CD14-positive monocyte (primary cell): Measurements from ENCODE around the gene CUL4A. TPM values are rescaled to one million over a fixed set of nuclear protein-coding genes. Genes with fewer than 3 reads are reported as not detected.
"Not testable (repeated sequence)": the region's sequence is repeated elsewhere in the genome, so short reads cannot be mapped to it uniquely, and the experiment has no call there.

ENCODE experiments used
- DNase-seq, 3 donors: peaks; one replicate each; pipeline ENCODE4 v3.0.0-alpha.2; 2011 to 2022
- H2AFZ ChIP-seq: 2 replicates; pipeline ENCODE4 v1.6.0; 2012; ENCODE audit warnings: mild to moderate bottlenecking, low read depth, low read length, inconsistent platforms; ENCODE audit not compliant: insufficient read depth, poor library complexity, severe bottlenecking
- H3K27ac ChIP-seq, 2 donors: 1 replicate in 1 of 2; 2 replicates in 1 of 2; pipeline ENCODE4 v1.5.1; 2012 to 2013; ENCODE audit warnings: low read length in 2 of 2, control low read depth in 1 of 2, inconsistent platforms in 1 of 2, low read depth in 1 of 2, mild to moderate bottlenecking in 1 of 2
- H3K27me3 ChIP-seq, 2 donors: one replicate each; pipeline versions ENCODE4 v1.6.0 to v1.6.1; 2011 to 2013; ENCODE audit warnings: low read length in 2 of 2; ENCODE audit not compliant: control insufficient read depth in 2 of 2, insufficient read depth in 2 of 2
- H3K36me3 ChIP-seq, 2 donors: replicated peaks in 1 of 2; 1 replicate in 1 of 2; 2 replicates in 1 of 2; pipeline versions ENCODE4 v1.5.1 to v1.6.1; 2012 to 2013; ENCODE audit warnings: low read length in 2 of 2, control low read depth in 1 of 2, inconsistent platforms in 1 of 2, mild to moderate bottlenecking in 1 of 2; ENCODE audit not compliant: insufficient read depth in 2 of 2, control insufficient read depth in 1 of 2
- H3K4me1 ChIP-seq, 2 donors: 1 replicate in 1 of 2; 2 replicates in 1 of 2; pipeline versions ENCODE4 v1.5.1 to v1.6.1; 2012 to 2013; ENCODE audit warnings: low read length in 2 of 2, control low read depth in 1 of 2, inconsistent platforms in 1 of 2, mild to moderate bottlenecking in 1 of 2, moderate library complexity in 1 of 2; ENCODE audit not compliant: insufficient read depth in 2 of 2, control insufficient read depth in 1 of 2
- H3K4me2 ChIP-seq: replicated peaks from 2 replicates; pipeline ENCODE3; 2012; ENCODE audit warnings: low read length, moderate library complexity, mild to moderate bottlenecking; ENCODE audit not compliant: poor library complexity, severe bottlenecking; ENCODE audit errors: extremely low read depth
- H3K4me3 ChIP-seq, 3 experiments: fragments of 200-600 bp in 1 of 3; sonication (generic) in 1 of 3; replicated peaks in 1 of 3; 1 replicate in 2 of 3; 2 replicates in 1 of 3; pipeline ENCODE4 v1.5.1; 2011 to 2013; ENCODE audit warnings: low read length in 3 of 3, mild to moderate bottlenecking in 3 of 3, control low read depth in 2 of 3, low read depth in 2 of 3, inconsistent platforms in 1 of 3, moderate library complexity in 1 of 3
- H3K79me2 ChIP-seq: 2 replicates; pipeline ENCODE4 v1.6.0; 2012; ENCODE audit warnings: mild to moderate bottlenecking, control low read depth, inconsistent platforms, low read length, moderate library complexity; ENCODE audit not compliant: insufficient read depth
- H3K9ac ChIP-seq: 2 replicates; pipeline ENCODE4 v1.6.0; 2017; ENCODE audit warnings: low read length, mild to moderate bottlenecking; ENCODE audit not compliant: insufficient read depth, poor library complexity, severe bottlenecking
- H3K9me3 ChIP-seq, 2 donors: replicated peaks in 1 of 2; 1 replicate in 1 of 2; 2 replicates in 1 of 2; pipeline versions ENCODE4 v1.5.1 to v1.6.1; 2012 to 2013; ENCODE audit warnings: low read length in 2 of 2, control low read depth in 1 of 2; ENCODE audit not compliant: control insufficient read depth in 1 of 2, insufficient read depth in 1 of 2
- H4K20me1 ChIP-seq: 2 replicates; pipeline ENCODE4 v1.6.0; 2012; ENCODE audit warnings: mild to moderate bottlenecking, low read length, control low read depth, moderate library complexity; ENCODE audit not compliant: insufficient read depth
- H3K27ac Mint-ChIP-seq, 7 donors: one replicate each; pipeline ENCODE4 v1.8.0; 2020; ENCODE audit warnings: mild to moderate bottlenecking in 7 of 7, mixed read lengths in 7 of 7, moderate library complexity in 6 of 7, inconsistent platforms in 2 of 7
- H3K27me3 Mint-ChIP-seq, 3 donors: one replicate each; pipeline ENCODE4 v1.8.0; 2021 to 2022; ENCODE audit warnings: low read depth in 3 of 3, mild to moderate bottlenecking in 3 of 3, mixed read lengths in 3 of 3, moderate library complexity in 3 of 3, inconsistent platforms in 1 of 3
- H3K36me3 Mint-ChIP-seq, 2 donors: one replicate each; pipeline ENCODE4 v1.8.0; 2020; ENCODE audit warnings: mixed read lengths in 2 of 2, inconsistent platforms in 1 of 2, mild to moderate bottlenecking in 1 of 2
- H3K4me1 Mint-ChIP-seq: one replicate; pipeline ENCODE4 v1.8.0; 2020; ENCODE audit warnings: mild to moderate bottlenecking, mixed read lengths
- H3K4me3 Mint-ChIP-seq, 2 donors: one replicate each; pipeline ENCODE4 v1.8.0; 2020; ENCODE audit warnings: mild to moderate bottlenecking in 2 of 2, mixed read lengths in 2 of 2, moderate library complexity in 1 of 2
- H3K9me3 Mint-ChIP-seq, 7 donors: one replicate each; pipeline ENCODE4 v1.8.0; 2020 to 2022; ENCODE audit warnings: mixed read lengths in 7 of 7, mild to moderate bottlenecking in 6 of 7, moderate library complexity in 6 of 7, inconsistent platforms in 2 of 7
- WGBS: methylation state at CpG from one replicate; pipeline ENCODE4 v1.1.5; 2013; ENCODE audit warnings: missing lambda C conversion rate; ENCODE audit not compliant: insufficient coverage; 5-methylcytosine and 5-hydroxymethylcytosine counted together
- intact Hi-C, 2 donors: fragments of 100-400 bp; cut with micrococcal nuclease; formaldehyde crosslinking; loops; one replicate each; pipeline versions ENCODE4 v1.15.0 to v1.15.1; 2023
- polyA plus RNA-seq, 3 donors: library from polyadenylated mRNA; depleted of rRNA in 1 of 3; unstranded in 2 of 3; stranded (reverse) in 1 of 3; fragments of 300-500 nt in 2 of 3; fragments of >200 nt in 1 of 3; fragmentation: Illumina TruSeq in 2 of 3; gene quantifications; 1 replicate in 2 of 3; 2 replicates in 1 of 3; pipeline ENCODE4 v1.2.3, GENCODE V29; 2012 to 2021
- TF ChIP-seq, protein P1 (sequence below): fragments of 200-600 bp; IDR thresholded peaks from one replicate; pipeline ENCODE4 v1.8.0; 2022; ENCODE audit warnings: antibody characterized with exemption, mild to moderate bottlenecking

CUL4A gene
- polyA plus RNA-seq, 3 donors: 32.0 to 53.9 (median 33.7) TPM

DNA sequence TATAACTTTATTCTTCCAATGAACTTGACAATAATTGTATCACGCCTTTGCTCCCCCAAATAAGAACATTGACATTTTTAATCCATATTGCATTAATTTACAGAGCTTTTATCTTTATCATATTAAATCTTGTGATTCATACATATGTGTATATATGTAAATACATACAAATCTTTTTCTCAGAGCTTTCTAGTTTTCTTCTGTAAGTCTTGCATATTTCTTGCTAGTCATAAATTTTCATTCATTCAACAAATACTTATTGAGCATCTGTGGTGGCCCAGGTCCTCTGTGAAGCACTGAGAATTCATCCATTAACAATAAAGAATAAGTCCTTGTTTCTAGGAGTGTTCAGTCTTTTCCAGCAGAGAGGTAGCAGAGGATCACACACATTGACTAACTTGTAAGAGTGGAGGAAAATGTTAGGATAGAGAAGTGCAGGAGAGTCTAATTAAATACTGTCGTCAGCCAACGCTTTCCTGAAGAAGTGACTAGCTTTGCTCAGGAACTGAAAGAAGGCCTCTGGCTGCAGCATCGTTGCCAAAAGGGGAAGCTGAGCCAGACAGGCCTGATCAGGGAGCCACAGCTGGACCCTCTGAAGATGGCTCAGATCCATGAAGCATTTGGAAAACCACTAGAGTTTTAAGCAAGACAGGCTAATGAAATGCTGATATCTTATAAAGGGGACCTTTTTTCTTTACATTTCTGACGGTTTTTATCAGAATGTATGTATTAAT is 49.1 kb downstream of the CUL4A start:
- Mint-ChIP-seq H3K36me3 (peaks cover 81 to 91% of the 10 kb centered on the region in 2 donors), H3K4me1 (no peaks in the 10 kb centered on the region), H3K27ac (peak overlapping the region in 3 of 7 donors; percentile 2 to 62 (median 54)), H3K9me3 (peaks cover 5 to 12% (median 9%) of the 10 kb centered on the region in 7 donors), H3K4me3 (no peak overlapping the region), H3K27me3 (no peaks in the 10 kb centered on the region)
- H3K9ac ChIP-seq: no peak overlapping the region
- no peaks in the 10 kb centered on the region for H3K4me1 ChIP-seq
- intact Hi-C loops: no loop called here
- TF ChIP-seq, protein P1, sequence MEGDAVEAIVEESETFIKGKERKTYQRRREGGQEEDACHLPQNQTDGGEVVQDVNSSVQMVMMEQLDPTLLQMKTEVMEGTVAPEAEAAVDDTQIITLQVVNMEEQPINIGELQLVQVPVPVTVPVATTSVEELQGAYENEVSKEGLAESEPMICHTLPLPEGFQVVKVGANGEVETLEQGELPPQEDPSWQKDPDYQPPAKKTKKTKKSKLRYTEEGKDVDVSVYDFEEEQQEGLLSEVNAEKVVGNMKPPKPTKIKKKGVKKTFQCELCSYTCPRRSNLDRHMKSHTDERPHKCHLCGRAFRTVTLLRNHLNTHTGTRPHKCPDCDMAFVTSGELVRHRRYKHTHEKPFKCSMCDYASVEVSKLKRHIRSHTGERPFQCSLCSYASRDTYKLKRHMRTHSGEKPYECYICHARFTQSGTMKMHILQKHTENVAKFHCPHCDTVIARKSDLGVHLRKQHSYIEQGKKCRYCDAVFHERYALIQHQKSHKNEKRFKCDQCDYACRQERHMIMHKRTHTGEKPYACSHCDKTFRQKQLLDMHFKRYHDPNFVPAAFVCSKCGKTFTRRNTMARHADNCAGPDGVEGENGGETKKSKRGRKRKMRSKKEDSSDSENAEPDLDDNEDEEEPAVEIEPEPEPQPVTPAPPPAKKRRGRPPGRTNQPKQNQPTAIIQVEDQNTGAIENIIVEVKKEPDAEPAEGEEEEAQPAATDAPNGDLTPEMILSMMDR: no peak
- peaks cover 76 to 93% of the 10 kb centered on the region in 2 donors for H3K36me3 ChIP-seq
- no peaks in the 10 kb centered on the region for H3K79me2 ChIP-seq
- H3K27ac ChIP-seq: peak overlapping the region in 1 of 2 donors; percentile 52
- no peak for DNase-seq
- no peak overlapping the region for H3K4me3 ChIP-seq
- WGBS: 0% methylated on average over 3 of the region's 5 CpGs
- no peaks in the 10 kb centered on the region for H3K27me3 ChIP-seq
- H3K9me3 ChIP-seq: peaks cover 0 to 3% of the 10 kb centered on the region in 2 donors
- H3K4me2 ChIP-seq: no peak overlapping the region
- H4K20me1 ChIP-seq: no peaks in the 10 kb centered on the region
- no peak overlapping the region for H2AFZ ChIP-seq

- H3K27ac ChIP-seq: no peak overlapping the region
- no peak overlapping the region for H2AFZ ChIP-seq
- no peaks in the 10 kb centered on the region for H3K27me3 ChIP-seq
- Mint-ChIP-seq H3K27ac (no peak overlapping the region), H3K36me3 (peaks cover 74 to 82% of the 10 kb centered on the region in 2 donors), H3K27me3 (no peaks in the 10 kb centered on the region), H3K4me1 (no peaks in the 10 kb centered on the region), H3K9me3 (peaks cover 5 to 12% (median 9%) of the 10 kb centered on the region in 7 donors), H3K4me3 (no peak overlapping the region)
- WGBS: 97% methylated on average over 6 of the region's 13 CpGs
- no peak overlapping the region for H3K9ac ChIP-seq
- no peaks in the 10 kb centered on the region for H3K79me2 ChIP-seq
- H4K20me1 ChIP-seq: no peaks in the 10 kb centered on the region
- DNase-seq: no peak
- intact Hi-C loops: no loop called here
- H3K4me2 ChIP-seq: no peak overlapping the region
- H3K9me3 ChIP-seq: peaks cover 0 to 3% of the 10 kb centered on the region in 2 donors
- H3K36me3 ChIP-seq: peaks cover 66 to 88% of the 10 kb centered on the region in 2 donors
- TF ChIP-seq, protein P1: no peak
- no peaks in the 10 kb centered on the region for H3K4me1 ChIP-seq
- no peak overlapping the region for H3K4me3 ChIP-seq
These were observed 51.6 kb downstream of the CUL4A start for GRCh38 chr13:113260996-113261395.

GRCh38 chr13:113263016-113263415 is 53.6 kb downstream of the CUL4A start:
- H3K9me3 ChIP-seq, H3K27ac Mint-ChIP-seq, H3K9ac ChIP-seq, DNase-seq, H3K4me2 ChIP-seq, H3K4me3 Mint-ChIP-seq, H3K4me1 Mint-ChIP-seq, H3K9me3 Mint-ChIP-seq, H4K20me1 ChIP-seq, H3K79me2 ChIP-seq, H3K27me3 Mint-ChIP-seq, intact Hi-C loops, H3K4me3 ChIP-seq, H3K4me1 ChIP-seq, H3K27ac ChIP-seq, H2AFZ ChIP-seq, H3K27me3 ChIP-seq: not testable (repeated sequence)
- H3K36me3 Mint-ChIP-seq: peaks cover 63 to 73% of the 10 kb centered on the region in 2 donors
- WGBS: no CpG with 5 or more reads among the region's 14 CpGs
- H3K36me3 ChIP-seq: peaks cover 52 to 73% of the 10 kb centered on the region in 2 donors
